GM21367 (cell line): ENCODE results near the gene TAF5L.
A peak's percentile ranks its signal among the peaks of the same experiment; 100 is the strongest.
"Not testable (repeated sequence)": the region's sequence is repeated elsewhere in the genome, so short reads cannot be mapped to it uniquely, and the experiment has no call there.

Experiments used
- ATAC-seq: cut with Tn5 transposase; IDR thresholded peaks from one replicate; pipeline ENCODE4 v1.9.1; 2021; ENCODE audit not compliant: unreplicated experiment

The TAF5L gene

DNA sequence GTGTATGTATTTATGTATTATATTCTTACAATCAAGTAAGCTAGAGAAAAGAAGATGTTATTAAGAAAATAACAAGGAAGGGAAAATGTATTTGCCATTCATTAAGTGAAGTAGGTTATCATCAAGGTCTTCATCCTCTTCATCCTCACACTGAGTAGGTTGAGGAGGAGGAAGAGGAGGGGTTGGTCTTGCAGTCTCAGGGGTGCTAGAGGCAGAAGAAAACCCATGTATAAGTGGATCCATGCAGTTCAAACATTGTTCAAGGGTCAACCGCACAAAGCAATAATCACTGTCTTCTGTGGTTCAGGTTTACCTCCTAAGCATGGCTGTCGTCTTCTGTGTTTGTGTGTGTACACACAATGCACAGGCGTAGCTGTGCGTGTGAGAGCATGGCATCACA lies 17.0 kb upstream of the TAF5L start:
- ATAC-seq: no peak

DNA sequence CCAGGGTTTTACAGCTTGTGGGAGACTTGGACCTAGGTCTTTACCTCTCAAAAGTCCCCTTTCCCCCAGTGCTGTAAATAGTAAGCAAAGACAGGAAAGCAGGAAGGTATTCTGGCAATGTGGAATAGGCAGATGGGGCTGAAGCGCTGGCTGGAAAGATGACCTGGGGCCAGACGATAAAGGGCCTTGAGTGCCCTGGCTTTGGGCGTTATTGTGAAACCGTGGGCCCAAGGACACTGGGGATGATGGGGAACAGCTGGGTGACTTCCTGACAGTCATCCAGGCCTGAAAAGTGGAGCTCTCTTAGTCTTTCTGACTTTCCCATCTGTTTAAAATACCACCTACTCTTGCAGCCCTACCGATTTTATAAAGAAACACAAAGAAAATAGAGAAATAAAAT lies 16.5 kb upstream of the TAF5L start:
- ATAC-seq: no peak

DNA sequence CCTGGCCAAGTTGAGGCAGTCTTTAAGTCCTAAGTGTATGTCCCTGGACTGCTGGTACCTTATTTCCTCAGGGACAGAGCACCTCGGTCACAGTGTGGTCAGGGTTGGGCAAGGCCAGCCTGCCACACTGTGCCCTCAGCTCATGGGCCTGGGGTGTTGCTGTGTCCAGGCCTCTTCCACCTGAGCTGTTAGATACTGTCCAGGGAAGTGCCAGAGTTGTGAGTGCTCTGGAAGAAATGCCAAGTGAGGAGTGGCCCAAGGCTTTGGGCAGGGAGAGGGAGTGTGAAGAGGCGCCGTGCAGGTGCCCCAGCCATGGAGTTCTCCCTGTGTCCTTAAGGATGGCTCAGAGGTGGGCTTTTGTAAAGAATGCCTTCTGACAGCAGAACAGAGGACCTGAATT lies 15.4 kb upstream of the TAF5L start:
- ATAC-seq: no peak

DNA sequence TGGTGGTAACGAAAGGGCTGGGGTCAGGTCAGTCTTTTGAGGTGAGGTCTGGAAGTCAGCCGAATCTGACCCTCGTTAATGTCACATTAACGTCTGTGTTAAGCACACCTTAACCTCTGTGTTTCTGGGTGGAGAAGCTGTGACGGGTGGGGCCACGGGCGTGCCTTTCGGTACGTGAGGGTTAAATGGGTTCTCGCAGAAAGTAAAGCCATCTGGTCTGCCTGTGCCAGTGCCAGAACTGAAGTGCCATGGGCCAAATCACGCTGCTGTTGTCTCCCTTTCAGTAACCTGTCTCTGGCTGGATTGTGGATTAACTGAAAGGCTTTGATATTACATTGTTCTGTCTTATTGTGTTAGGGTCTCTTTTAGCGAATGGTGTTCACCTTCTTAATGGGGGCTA lies 14.5 kb upstream of the TAF5L start:
- ATAC-seq: no peak

DNA sequence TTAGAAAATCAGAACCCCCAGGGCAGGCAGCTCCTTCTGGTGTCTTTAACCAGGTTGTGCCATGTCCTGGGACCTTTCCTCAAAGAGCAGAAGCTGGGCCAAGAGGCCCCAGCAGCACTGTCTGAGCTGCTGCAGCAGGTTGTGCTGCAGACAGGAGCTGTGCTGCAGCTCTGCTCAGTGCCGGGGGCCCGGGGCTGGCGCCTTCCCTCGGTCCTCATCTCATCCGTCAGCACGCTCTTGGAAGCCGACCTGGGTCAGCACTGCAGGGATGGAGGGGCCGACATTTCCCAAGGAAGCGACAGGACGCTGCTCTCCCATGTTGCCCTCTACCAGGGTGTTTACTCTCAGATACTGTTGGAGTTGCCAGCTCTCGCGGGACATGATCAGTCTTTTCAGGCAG lies 11.8 kb upstream of the TAF5L start:
- no peak for ATAC-seq

DNA sequence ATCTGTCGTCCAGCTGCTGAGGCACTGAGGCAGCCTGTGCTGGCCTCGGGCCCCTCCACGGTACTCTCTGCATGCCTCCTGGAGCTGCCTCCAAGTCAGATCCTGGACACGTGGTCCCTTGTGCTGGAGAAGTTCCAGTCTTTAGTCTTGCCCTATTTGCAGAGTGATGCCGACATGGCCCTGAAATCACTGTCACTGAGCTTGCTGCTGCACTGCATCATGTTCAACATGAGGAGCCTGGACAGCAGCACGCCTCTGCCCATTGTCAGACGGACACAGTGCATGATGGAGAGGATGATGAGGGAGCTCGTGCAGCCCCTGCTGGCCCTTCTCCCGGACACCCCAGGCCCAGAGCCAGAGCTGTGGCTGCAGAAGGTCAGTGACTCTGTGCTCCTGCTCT lies 10.1 kb upstream of the TAF5L start:
- ATAC-seq: no peak

DNA sequence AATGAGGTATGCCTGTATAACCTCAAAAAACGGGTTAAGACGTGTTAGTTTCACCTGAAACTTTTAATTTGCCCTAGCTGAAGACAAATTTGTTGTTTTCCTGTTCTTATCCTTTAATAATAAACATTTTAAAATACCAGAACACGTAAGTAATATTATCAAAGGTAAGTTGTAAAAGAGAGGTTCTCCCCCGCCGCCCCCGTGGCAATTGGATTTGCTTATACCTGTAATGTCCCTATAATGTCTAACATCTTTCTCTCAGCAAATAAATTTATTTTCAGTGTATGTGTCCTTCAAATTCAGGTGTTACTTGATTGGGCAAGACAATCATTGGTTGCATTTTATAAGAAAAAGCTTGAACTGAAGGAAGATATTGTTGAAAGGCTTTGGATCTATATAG lies 6.0 kb upstream of the TAF5L start:
- no peak for ATAC-seq

DNA sequence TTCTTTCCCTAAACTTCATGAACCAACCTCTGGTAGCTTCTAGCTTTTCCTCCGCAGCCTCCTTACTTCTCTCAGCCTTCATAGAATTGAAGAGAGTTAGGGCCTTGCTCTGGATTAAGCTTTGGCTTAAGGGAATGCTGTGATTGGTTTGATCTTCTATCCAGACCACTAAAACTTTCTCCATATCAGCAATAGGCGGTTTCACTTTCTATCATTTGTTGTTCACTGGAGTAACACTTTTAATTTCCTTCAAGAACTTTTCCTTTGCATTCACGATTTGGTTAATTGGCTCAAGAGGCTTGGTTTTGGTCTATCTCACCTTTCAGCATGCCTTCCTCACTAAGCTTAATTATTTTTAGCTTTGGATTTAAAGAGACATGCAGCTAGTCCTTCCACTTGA lies 5.2 kb upstream of the TAF5L start:
- no peak for ATAC-seq

DNA sequence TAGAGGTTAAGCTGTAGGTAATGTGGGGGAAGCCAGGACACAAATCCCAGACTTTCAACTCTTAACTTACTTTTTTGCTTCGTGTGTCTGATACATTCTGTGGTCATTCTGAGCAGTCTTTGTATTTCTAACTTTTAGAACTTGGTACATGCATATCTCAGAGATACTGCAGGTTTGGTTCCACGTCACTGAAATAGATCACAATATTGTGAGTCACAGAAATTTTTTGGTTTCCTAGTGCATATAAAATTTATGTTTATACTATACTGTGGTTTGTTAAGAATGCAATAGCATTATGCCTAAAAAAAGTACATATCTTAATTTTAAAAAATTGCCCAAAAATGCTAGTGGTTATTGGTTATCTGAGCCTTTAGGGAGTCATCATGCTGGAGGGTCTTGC lies 3.3 kb upstream of the TAF5L start:
- no peak for ATAC-seq

DNA sequence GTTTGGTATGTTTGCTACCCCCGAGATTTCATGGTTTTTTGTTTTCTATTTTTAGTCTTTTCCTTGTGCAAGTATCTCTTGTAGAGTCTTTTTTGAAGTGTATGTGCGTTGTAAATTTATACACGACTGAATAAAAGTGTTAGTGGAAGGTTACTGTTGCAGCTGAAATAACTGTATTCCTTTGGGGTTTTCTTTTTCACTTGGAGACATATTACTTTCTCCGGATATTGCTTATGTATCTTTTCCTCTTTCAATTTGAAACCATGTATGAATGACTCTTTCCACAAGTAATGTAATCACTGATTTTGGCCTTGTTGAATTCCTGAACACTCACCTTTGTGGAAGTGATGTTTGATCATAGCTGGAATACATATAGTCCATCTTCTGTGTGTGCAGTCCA lies 1.1 kb upstream of the TAF5L start:
- ATAC-seq: no peak

DNA sequence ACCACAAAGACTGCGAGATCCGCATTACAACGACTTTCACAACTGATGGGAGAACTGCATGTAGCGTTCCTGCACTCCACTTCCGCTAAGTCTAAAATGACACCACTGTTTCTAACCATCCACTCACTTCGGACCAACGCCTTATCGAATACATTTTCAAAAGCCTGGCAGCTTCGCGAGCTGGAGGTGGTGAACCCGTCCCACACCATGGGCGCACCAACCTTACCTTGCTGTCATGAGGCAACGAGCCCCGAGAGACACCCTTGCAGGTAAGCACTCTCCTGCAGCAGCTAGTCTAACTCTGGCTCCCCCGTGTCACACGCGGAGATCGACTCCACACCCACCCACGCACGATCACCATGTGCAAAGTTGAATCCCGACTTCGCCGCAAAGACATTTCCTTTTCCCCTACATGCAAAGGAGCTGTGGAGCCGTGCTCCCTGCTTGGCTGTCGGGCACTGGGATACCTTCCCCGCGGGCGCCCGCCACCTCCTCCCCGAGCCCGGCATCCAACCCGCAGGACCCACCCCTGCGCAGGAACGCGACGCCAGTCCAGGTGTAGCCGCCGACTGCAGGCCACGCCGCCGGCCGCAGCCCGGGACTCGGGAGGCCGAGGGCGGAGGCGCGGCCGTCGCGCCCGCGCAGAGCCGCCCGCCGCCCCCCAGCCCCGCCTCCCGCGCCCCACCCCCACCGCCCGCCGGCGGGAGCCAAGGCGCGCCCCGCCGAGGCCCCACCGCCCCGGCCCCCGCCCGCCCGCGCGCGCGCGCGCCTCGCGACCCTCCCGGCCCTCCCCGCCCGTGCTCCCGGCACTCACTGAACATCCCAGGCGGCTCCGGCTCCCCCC lies 629 bp downstream of the TAF5L start:
- ATAC-seq: peak; percentile 31

DNA sequence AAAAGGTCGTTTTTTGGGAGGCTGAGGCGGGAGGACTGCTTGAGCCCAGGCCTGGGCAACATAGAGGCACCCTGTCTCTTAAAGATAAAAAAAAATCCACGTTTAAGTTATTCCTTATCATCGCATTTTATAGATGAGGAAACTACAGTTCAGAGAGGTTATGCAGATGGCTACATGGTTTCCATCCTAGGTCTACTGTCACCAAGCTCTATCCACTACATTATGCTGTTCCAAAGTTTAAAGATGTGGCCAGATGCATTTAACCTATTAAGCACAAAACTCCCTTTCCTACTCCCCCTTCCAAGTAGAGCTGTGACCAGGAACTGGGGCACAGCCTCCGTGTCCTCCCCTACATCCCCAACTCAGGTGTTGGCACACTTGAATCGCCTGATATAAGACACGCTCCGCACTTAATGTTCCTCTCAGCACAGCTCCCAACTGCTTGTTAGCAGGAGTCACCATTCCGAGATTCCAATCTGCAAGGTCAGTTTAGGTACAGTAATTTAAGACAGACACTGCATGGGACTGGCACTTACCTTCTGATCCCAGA lies 1.3 kb downstream of the TAF5L start:
- no peak for ATAC-seq

DNA sequence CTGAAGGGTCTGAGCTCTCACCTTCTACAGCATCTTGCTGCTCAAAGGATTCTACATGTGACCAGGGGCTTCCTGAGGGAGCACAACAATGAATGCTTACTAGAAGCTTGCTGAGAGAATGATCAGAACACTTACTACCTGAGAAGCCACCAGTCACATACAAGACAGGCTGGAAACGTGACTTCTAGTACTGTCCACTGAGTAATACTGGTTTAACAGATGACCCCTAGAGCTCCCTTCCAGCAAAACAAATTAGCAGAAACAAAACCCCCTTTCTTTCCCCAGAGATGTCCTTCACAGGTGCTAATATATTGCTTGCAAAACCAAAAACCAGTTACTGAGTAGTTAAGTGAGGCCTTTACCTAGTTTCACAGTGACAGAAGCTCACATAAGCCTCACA lies 2.1 kb downstream of the TAF5L start:
- ATAC-seq: no peak

DNA sequence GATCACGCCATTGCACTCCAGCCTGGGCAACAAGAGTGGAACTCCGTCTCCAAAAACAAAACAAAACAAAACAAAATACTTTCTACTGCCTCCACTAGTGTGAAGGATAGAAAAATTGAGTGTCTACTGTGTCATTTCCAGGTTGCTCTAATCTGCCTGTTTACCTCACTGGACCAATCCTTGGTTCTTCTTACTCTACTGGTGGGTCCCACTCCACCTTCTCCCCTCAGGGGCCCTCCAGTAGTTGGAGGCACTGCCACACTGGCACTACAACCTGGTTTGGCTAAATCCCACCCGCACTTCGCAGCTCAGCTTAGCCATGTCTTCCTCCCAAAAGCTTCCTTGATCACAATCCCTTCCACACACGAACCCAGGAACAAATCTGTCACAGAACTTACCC lies 2.7 kb downstream of the TAF5L start:
- ATAC-seq: no peak

DNA sequence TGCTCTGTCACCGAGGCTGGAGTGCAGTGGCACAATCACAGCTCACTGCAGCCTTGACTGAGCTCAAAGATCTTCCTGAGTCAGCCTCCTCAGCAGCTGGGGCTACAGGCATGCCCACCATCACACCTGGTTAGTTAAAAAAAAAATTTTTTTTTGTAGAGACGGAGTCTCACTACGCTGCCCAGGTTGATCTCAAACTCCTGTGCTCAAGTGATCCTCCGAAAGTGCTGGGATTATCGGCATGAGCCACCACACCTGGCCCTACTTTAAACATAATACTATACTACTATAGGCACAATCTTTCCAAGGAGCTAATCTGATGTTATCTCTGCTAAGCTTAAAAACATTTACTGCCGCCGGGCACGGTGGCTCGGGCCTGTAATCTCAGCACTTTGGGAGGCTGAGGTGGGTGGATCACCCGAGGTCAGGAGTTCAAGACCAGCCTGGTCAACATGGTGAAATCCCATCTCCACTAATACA lies 3.2 kb downstream of the TAF5L start:
- ATAC-seq: not testable (repeated sequence)

DNA sequence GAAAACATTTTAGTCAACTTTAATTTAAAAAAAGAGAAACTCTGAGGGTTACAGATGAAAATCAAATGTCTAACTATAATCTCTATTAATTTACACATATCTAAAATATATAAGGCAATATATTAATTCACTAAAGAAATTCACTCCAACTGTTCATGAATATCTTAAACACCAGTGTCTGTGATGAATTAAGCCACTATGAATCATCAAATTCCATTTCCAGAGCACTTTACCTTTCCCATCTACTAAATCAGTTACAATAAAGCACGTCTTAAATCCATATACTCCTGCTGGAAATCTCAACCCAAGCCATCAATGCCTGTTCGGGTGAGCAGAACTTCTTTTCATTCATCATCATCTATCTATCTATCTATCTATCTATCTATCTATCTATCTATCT lies 4.3 kb downstream of the TAF5L start:
- no peak for ATAC-seq

DNA sequence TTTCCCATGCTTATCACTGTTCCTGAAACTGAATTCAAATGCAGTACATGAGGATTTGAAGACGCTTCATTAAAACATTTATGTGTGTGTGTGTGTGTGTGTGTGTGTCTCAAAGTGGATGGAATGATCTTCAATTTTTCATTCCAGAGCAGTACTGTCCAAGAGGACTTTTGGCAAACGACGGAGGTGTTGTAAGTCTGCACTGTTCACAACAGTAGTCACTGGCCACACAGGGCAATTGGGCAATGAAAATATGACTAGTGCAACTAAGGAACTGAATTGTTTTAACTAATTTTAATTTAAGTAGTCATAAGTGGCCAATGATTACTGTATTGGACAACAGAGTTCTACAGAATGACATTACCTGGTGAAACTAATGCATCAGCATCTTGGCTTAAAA lies 5.0 kb downstream of the TAF5L start:
- ATAC-seq: no peak

DNA sequence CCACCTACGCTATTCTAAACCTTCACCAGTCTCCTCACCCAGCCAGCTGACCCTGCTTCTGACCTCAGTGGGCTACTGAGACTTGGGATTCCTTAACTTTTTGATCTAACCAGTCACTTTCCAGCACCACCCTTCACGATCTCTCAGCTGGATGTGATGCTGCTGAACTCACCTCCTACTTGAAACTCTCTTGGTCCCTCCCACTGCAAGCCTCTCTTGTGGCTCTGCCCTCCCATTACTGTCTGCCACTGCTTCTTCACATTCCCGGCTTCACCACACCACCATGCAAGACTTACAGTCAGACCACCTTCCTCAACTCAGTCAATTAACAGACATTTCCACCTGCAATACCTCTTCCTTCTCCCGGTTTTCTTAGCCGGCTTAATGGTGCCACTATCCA lies 6.3 kb downstream of the TAF5L start:
- ATAC-seq: no peak

DNA sequence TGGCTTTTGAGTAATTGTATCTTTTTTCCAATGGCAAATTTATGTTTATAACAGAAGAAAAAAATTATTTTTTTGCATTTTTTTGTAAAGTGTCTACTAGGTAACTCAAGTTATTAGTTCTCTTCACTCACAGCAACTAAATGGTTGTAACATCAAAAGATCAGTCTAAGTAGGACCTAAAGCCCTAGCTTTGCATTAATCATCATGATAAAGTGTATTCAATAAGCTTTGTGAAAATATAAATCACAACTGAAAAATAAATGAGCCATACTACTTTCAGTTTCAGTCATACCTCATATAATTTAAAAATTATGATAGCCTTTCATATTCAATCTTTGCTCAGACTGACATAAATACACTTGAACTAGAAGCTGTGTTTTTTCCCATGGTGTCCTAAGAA lies 6.9 kb downstream of the TAF5L start:
- no peak for ATAC-seq

DNA sequence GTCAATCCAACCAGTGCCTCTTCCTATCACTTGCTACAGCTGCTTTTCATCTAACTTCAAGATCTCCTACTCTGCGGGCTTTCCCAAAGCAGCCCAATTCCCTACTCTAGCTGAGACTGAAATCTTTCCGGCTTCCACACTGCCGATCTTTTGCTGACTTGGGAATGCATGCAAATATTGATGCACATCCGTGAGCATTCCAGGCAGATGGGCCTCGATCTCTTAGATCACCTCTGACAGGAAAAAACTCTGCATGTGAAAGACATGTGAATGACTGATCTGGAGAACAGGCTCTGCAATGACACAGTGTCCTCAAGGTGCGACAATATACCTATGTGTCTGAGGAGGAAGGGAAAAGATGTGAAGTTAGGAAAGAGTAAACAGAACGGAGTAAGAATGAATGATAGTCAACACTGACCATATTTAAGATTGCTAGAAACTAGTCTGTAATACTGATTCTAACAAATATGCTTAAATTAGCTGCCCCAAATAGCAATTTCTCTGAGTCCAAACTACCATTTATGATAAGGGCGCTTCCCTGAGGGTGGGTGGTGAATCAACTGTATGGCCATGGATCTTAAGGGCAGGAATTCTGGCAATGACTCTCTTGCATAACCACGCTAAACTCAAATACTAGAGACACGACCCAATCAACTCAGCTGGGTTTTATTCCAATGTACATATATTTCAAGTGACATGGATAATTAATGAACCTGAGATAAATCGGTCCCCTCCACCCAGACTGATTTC lies 8.4 kb downstream of the TAF5L start:
- no peak for ATAC-seq

DNA sequence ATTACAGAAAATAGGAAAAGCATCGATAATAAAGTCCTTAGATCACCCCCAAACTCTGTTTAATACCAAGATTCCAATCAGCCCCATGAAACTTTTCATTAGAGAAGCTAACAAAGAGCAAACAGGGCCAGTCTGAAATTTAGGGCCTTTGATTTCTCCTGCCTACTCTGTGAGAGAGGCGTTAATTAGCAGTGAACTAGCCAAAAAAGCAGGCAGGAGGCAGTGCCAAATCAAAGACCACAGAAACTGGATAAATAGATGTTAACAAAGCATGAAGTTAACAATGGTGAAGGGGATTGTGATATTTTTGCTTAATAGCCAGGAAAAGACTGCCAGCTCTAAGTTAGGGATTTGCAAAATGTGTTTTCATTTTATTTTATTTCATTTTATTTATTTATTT lies 11.2 kb downstream of the TAF5L start:
- no peak for ATAC-seq

DNA sequence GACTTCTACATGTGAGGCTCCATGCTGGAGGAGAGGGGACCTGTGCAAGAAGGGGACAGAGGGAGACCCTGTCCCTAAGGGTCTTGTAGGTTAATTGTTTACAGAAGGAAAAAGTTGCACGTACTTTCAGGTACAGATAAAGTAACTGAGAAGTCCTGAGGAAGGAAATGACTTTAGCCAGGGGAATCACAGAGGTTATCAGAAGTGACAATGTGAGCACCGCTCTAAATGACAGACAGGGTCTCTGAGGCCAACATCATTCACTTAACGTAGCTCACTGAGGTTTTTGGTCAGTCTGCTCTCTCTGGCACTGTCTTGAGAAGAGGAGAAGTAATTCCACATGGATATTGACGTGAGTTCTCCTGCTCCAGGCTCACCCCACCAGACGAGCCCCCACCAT lies 12.0 kb downstream of the TAF5L start:
- ATAC-seq: no peak
